GM18907 (cell line): ENCODE data around the gene TCF15.
"Not testable (repeated sequence)": the region's sequence is repeated elsewhere in the genome, so short reads cannot be mapped to it uniquely, and the experiment has no call there.

Source experiments
- ATAC-seq: cut with Tn5 transposase; IDR thresholded peaks from one replicate; pipeline ENCODE4 v1.9.1; 2021; ENCODE audit warnings: mild to moderate bottlenecking, moderate library complexity; ENCODE audit not compliant: unreplicated experiment

TCF15 gene

DNA sequence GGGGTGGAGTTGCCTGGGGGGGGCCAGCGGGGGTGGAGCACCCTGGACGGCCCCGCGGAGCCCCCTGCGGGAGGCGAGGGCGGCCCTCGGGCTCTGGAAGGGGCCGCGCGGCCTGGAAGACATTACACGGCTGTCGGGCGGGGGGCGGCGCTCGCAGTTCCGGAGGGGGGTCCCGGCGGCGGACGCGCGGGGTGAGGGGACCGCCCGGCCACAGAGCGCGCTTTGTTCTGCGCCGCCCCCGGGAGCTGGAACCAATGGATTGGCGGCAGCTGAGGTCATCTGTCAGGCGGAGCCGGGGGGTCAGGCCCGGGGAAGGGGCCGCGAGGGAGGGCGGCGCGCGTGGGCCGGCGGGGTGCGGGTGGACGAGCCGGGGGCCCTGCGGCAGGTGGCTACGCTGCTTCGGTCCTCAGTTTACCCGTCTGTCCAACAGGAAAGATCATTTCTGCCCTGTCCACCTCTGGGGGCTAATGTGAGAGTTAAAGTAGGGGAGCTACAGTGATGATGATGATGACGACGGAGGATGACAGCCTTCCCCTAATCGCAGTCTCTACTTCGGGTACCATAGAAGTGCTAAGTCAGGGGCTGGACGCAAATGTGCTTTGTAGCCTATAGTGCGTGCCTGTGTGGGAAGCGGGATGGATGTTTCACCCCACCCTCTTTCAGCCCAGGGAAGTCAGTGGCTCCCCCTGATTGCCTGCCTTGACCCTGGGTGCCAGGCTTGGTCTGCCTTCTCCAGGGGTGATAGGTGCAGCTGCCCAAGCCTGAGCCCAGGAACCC lies 32.5 kb upstream of the TCF15 start:
- ATAC-seq, result no peak

GRCh38 chr20:642013-642397 lies 31.9 kb upstream of the TCF15 start:
- not testable (repeated sequence) for ATAC-seq

DNA sequence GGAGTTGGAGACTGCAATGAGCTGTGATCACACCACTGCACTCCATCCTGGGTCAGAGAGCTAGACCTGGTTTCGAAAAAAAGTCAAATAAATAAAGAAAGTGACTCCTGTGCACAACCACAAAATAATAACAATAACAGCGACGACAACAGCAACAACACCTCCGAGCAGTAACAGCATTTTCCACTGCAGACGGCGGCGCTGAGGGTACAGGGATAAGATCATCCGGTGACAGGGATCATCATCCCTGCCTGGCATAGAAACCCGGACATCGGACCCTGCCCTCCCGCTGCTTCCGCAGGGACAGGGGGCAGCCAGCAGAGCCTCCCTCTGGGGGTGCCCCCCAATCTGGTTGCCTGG lies 31.4 kb upstream of the TCF15 start:
- ATAC-seq, result no peak

DNA sequence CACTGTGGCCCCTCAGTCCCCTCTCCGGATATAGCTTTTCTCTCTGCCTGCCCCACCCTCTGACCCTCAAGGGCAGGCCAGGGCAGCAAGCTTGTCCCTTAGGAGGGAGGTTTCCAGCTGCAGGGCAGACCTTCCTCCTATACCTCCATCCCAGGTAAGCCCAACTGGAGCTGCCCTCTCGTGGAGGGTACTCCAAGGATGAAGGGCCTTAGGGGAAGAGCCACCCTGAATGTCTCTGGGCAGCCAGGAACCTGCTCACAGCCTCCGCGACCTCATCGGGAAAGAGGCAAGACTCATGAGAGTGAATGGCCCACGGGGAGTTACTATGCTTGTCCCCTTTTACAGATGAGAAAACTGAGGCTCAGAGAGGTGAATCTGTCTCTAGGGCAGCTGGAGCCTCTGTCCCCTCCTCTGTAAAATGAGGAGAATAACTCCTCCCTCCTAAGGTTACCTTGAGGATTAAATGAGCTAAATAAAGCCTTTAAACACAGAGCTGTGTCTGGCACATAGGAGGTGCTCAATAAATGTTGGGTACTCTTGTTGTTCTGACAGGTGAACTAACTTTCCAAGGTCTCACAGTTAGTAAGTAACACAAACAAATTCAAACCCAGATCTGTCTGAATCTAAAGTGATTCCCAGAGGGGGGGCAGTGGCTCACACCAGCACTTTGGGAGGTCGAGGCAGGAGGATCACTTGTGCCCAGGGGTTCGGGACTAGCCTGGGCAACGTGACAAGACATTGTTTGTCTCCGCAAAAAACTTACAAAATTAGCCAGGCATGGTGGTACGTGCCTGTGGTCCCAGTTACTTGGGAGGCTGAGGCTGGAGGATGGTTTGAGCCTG lies 30.8 kb upstream of the TCF15 start:
- ATAC-seq, result no peak

DNA sequence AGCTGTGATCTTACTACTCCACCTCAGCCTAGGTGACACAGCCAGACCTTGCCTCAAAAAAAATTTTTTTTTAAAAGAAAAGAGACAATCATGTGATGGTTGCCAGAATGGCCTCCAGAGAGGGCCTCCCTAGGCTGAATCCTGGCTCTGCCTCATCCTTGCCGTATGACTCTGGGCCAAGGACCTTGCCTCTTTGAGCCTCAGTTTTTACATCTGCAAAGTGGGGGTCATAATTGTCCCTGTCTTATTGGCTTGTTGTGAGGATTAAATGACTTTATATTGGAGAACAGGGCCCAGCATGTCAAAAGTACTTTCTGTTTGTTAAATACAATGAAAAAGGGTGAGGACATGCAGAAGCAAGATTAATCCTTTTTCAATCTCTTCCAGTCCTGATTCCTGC lies 28.5 kb upstream of the TCF15 start:
- no peak for ATAC-seq

- ATAC-seq, result no peak
Measured at GRCh38 chr20:637559-637958, 27.4 kb upstream of the TCF15 start.

- no peak for ATAC-seq
Measured at GRCh38 chr20:635893-636338, 25.8 kb upstream of the TCF15 start.

DNA sequence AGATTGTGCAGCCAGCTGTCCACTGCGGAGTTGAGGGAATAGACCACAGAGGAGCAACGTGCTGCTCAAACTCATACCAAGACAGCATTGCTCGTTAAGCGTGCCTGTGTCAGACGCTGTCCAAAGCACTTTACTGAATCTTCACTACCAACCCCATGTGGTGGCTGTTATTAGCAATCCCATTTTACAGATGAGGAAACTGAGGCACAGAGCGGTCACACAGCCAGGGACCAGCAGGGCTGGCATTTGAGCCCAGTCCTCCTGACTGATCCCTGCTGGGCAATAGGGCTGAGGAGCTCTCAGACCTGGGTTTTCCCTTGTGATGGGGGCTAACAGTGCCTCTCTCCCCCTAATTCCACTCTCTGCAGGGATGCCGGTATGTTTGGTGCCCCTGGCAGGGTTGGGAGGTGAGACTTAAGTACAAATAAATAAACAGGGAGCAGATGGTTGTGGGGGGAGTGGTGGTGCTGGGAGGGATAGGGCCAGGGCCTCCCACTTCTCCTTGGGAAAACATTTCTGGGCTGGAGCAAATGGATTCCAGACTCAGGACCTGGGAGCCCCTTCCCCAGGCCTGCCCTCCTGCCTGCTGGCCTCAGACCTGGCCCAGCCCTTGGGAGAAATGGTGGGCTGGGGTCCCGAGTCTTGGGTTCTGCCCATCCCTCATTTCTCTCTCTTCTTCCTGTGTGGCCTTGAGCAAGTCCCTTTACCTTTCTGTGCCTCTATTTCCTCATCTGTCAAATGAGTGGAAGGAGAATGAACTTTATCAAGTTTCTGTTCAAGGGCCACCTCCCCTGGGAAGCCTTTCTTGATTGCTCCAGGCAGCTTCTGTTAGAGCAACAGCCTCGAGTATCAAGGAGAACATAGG lies 25.2 kb upstream of the TCF15 start:
- ATAC-seq, result no peak

DNA sequence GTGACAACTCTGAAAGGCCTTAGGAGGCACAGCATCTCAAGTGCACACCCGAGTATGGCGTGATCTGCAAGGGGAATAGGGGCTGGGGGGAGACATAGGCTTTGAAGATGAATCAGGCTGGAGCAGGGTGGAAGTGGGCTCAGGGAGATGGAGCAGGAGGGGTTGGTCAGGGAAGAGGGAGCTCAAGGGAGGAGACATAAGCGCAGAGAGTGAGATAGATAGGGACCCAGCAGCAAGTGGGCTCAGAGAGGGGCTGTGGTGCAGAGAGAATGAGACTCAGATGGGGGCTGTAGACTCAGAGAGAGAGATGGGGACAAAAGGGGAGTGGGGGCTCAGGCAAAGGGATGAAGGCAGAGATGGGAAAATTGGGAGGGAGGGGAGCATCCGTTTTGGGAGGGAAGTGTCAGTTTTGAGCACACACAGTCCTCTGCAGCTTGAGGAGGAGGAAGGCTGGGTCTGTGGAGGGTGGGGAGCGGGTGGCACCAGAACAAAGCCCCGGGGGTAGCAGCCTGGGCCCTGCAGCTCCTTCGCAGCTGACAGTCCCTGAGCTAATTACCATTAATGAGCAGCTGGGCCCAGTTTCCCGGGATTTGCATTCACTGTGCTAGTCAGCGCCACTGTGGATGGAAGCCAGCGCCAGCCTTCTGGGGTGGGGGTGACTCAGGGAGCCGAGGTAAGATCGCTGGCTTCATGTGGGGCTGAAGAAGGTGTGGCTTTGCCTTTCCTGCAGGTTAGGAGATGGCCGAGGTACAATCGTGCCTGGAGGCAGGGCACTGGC lies 24.2 kb upstream of the TCF15 start:
- ATAC-seq, result no peak

- no peak for ATAC-seq
Measured at GRCh38 chr20:631101-631500, 21.0 kb upstream of the TCF15 start.

- no peak for ATAC-seq
Measured at GRCh38 chr20:626579-626978, 16.5 kb upstream of the TCF15 start.

- no peak for ATAC-seq
Measured at GRCh38 chr20:625360-625932, 15.3 kb upstream of the TCF15 start.

GRCh38 chr20:623704-624103 lies 13.6 kb upstream of the TCF15 start:
- ATAC-seq, result no peak

DNA sequence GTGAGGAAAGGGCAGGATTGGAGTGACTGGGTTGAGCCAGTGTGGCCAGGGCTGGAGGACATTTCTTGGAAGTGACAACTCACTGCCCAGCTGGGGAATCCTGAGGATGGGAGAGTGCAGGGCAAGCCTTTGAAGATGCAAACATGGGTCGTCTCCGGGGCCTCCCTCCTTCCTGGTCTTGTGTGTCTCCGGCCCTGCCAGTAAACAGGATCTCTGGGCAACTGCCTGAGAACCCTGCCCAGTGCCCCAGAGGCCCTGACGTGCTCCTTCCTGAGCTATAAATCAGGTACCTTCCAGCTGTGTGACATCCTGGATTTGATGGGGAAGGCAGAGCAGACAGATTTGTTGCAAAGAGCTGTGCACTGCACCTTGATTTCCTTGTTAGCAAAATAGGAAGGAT lies 12.9 kb upstream of the TCF15 start:
- ATAC-seq, result no peak

- no peak for ATAC-seq
Measured at GRCh38 chr20:622161-622560, 12.1 kb upstream of the TCF15 start.

- ATAC-seq, result no peak
Measured at GRCh38 chr20:621125-621756, 11.1 kb upstream of the TCF15 start.

GRCh38 chr20:620246-620645 lies 10.1 kb upstream of the TCF15 start:
- no peak for ATAC-seq

DNA sequence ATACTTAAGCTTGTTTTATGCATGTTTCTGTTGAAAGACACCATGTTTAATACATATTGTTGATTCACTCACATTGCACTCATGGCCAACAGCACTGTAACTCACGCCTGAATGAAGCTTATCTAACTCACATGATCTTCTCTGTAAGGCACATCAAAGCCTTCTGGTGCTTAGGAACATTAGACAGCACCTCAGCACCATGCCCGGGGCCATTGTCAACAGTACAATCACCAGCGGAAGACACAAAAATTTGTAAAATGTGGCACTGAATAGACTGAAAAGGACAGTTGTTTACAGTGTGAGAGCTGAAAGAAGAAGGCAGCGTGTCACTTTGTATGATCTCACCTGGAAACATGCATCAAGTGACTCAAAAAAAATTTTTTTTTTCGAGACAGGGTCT lies 8.9 kb upstream of the TCF15 start:
- no peak for ATAC-seq

DNA sequence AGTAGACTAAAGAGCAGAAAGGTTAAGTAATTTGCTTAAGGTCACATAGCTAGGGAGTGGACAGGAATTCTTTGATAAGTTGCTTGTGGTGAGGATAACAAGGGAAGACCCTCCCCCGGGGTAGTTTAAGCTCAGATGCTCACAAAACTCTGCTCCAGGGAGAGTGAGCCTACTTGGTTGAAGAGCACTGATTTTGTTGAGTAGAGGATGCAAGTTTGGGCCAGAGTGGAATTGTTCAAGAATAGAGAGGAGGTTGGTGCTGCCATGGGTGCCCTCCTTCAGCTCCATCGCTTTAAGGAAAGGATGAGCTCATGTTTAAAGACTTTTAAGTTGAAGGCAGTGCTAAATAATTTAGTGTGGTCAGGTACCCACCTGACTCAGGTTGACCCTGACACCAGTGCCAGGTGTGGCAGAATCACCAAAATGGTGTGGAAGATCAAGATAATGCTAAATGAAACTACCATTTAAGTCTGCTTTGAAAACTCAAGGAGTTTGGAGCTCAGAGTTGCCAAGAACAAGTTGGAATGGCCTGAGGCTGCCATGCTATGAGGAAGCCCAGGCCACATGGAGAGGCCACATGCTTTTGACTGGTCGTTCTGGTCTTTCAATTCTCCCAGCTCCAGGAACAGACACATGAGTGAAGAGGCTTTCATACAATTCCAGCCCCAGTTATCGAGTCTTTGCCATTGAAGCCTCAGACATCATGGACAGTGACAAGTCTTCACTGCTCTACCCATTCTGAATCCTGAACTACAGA lies 8.0 kb upstream of the TCF15 start:
- ATAC-seq, result no peak
